ENCODE measurements around the gene USP35.

Gene USP35

GRCh38 chr11:78234006-78234405 is 45.3 kb downstream of the USP35 start:
- DNase-seq, result no peak

GRCh38 chr11:78237293-78238046 is 48.8 kb downstream of the USP35 start:
- DNase-seq, result no peak

- no peak for DNase-seq
Observed at GRCh38 chr11:78239781-78240180, 51.1 kb downstream of the USP35 start.

GRCh38 chr11:78241475-78241874 is 52.8 kb downstream of the USP35 start:
- DNase-seq, result no peak

- DNase-seq, result no peak
Observed at GRCh38 chr11:78244080-78244479, 55.4 kb downstream of the USP35 start.

- no peak for DNase-seq
Observed at GRCh38 chr11:78244546-78245255, 56.0 kb downstream of the USP35 start.

GRCh38 chr11:78248191-78248590 is 59.5 kb downstream of the USP35 start:
- no peak for DNase-seq

GRCh38 chr11:78248903-78249302 is 60.2 kb downstream of the USP35 start:
- DNase-seq, result no peak

GRCh38 chr11:78250099-78250498 is 61.4 kb downstream of the USP35 start:
- DNase-seq, result no peak

GRCh38 chr11:78251083-78251775 is 62.5 kb downstream of the USP35 start:
- DNase-seq, result no peak

- DNase-seq, result no peak
Observed at GRCh38 chr11:78253797-78254196, 65.1 kb downstream of the USP35 start.

- no peak for DNase-seq
Observed at GRCh38 chr11:78254268-78254667, 65.5 kb downstream of the USP35 start.

- DNase-seq, result no peak
Observed at GRCh38 chr11:78255919-78256318, 67.2 kb downstream of the USP35 start.

GRCh38 chr11:78256962-78257361 is 68.2 kb downstream of the USP35 start:
- DNase-seq, result no peak

- no peak for DNase-seq
Observed at GRCh38 chr11:78257654-78258053, 68.9 kb downstream of the USP35 start.

- no peak for DNase-seq
Observed at GRCh38 chr11:78259777-78260487, 71.2 kb downstream of the USP35 start.

- DNase-seq, result no peak
Observed at GRCh38 chr11:78261367-78261766, 72.6 kb downstream of the USP35 start.

- no peak for DNase-seq
Observed at GRCh38 chr11:78261828-78262227, 73.1 kb downstream of the USP35 start.

- no peak for DNase-seq
Observed at GRCh38 chr11:78262238-78262637, 73.5 kb downstream of the USP35 start.

GRCh38 chr11:78262691-78263090 is 74.0 kb downstream of the USP35 start:
- DNase-seq, result no peak
